Chondrocyte (in vitro differentiated cells): Measurements from ENCODE around the gene CALCA. TPM values are rescaled to one million over a fixed set of nuclear protein-coding genes. Genes with fewer than 3 reads are reported as not detected.
"Not testable (repeated sequence)": the region's sequence is repeated elsewhere in the genome, so short reads cannot be mapped to it uniquely, and the experiment has no call there.

Experiments used
- DNase-seq: peaks from one replicate; pipeline ENCODE4 v3.0.0; 2021; ENCODE audit warnings: mixed read lengths, low spot score
- H3K27ac Mint-ChIP-seq: one replicate; pipeline ENCODE4 v1.8.0; 2021; ENCODE audit warnings: mild to moderate bottlenecking, moderate library complexity, mixed read lengths; ENCODE audit not compliant: unreplicated experiment
- H3K27me3 Mint-ChIP-seq: 2 replicates; pipeline ENCODE4 v1.8.0; 2021; ENCODE audit warnings: low read depth, mixed read lengths
- H3K36me3 Mint-ChIP-seq: 2 replicates; pipeline ENCODE4 v1.8.0; 2021; ENCODE audit warnings: low read depth, mixed read lengths
- H3K4me1 Mint-ChIP-seq: 2 replicates; pipeline ENCODE4 v1.8.0; 2021; ENCODE audit warnings: low read depth, mild to moderate bottlenecking, mixed read lengths
- H3K4me3 Mint-ChIP-seq: one replicate; pipeline ENCODE4 v1.8.0; 2021; ENCODE audit warnings: mild to moderate bottlenecking, moderate library complexity, mixed read lengths; ENCODE audit not compliant: unreplicated experiment
- H3K9me3 Mint-ChIP-seq: 2 replicates; pipeline ENCODE4 v1.8.0; 2021; ENCODE audit warnings: low read depth, mixed read lengths
- long read RNA-seq: library from polyadenylated mRNA; stranded (forward); transcript quantifications from one replicate; pipeline ENCODE4 v2.0.0, GENCODE V29; 2021
- total RNA-seq: library from RNA; stranded (reverse); gene quantifications from 3 replicates; pipeline ENCODE4 v1.2.1, GENCODE V29; 2021
- TF ChIP-seq, protein P1 (sequence below): fragments of 200-600 bp; sonication (generic); IDR thresholded peaks from 2 replicates; pipeline ENCODE4 v1.5.0; 2021; ENCODE audit warnings: antibody characterized with exemption, mild to moderate bottlenecking, moderate library complexity

The CALCA gene, protein sequence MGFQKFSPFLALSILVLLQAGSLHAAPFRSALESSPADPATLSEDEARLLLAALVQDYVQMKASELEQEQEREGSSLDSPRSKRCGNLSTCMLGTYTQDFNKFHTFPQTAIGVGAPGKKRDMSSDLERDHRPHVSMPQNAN
- total RNA-seq: not detected in 3 replicates
- long read RNA-seq: 0 reads

GRCh38 chr11:14971865-14972580 lies at the start of gene CALCA:
Gene CALCA (minus strand): TSS chr11:14972351. CDS start chr11:14971192, 1,159 bp downstream.
- Mint-ChIP-seq H3K27me3 (peaks cover 82% of the 10 kb centered on the region), H3K4me1 (peaks cover 25% of the 10 kb centered on the region), H3K36me3 (peaks cover 3% of the 10 kb centered on the region), H3K27ac (no peak within 1 kb of the TSS), H3K4me3 (peak within 1 kb of the TSS; percentile 13), H3K9me3 (no peaks in the 10 kb centered on the region)
- DNase-seq: peak; percentile 58
- TF ChIP-seq, protein P1, sequence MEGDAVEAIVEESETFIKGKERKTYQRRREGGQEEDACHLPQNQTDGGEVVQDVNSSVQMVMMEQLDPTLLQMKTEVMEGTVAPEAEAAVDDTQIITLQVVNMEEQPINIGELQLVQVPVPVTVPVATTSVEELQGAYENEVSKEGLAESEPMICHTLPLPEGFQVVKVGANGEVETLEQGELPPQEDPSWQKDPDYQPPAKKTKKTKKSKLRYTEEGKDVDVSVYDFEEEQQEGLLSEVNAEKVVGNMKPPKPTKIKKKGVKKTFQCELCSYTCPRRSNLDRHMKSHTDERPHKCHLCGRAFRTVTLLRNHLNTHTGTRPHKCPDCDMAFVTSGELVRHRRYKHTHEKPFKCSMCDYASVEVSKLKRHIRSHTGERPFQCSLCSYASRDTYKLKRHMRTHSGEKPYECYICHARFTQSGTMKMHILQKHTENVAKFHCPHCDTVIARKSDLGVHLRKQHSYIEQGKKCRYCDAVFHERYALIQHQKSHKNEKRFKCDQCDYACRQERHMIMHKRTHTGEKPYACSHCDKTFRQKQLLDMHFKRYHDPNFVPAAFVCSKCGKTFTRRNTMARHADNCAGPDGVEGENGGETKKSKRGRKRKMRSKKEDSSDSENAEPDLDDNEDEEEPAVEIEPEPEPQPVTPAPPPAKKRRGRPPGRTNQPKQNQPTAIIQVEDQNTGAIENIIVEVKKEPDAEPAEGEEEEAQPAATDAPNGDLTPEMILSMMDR: no peak

- TF ChIP-seq, protein P1: no peak
- Mint-ChIP-seq H3K4me1 (no peaks in the 10 kb centered on the region), H3K9me3 (peaks cover 40% of the 10 kb centered on the region), H3K4me3 (no peak overlapping the region), H3K36me3 (peaks cover 2% of the 10 kb centered on the region), H3K27ac (no peak overlapping the region), H3K27me3 (peaks cover 2% of the 10 kb centered on the region)
- DNase-seq: no peak
Observed at GRCh38 chr11:15016200-15016599, 44.0 kb upstream of the CALCA start.

DNA sequence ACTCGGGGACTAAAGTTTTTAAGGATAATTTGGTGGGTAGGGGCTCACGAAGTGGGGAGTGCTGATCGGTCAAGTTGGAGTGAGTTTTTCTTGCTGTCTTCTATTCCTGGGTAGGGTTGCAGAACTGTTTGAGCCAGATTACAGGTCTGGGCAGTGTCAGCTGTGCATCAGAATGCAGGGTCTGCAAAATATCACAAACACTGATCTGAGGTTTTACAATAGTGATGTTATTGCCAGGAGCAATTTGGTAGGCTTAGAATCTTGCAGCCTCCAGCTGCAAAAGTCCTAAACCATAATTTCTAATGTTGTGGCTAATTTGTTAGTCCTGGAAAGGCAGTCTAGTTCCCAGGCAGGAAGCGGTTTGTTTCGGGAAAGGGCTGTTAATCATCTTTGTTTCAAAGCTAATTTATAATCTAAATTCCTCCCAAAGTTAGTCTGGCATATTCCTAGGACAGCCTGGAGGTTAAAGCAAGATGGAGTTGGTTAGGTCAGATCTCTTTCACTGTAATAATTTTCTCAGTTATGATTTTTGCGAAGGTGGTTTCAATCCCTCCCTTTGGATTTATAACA lies 39.7 kb upstream of the CALCA start:
- H3K4me1 Mint-ChIP-seq: no peaks in the 10 kb centered on the region

DNA sequence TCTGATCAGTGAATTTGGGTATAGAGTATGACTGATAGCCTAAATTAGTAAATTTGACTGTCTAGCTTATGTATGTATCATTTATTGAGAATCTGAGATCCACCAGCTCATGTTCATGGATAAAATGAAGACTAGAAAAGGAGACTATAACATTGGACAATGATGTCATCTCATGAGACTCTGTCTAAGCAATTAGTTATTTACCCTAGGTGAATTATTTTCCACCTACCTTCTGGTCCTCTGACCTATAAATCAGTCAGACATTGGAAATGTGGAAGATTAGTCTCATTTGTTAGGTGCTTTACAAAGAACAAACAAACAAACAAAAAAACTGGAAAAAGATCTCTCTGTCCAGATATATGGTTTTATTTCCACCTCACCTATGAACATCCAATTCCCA lies 38.7 kb upstream of the CALCA start:
- DNase-seq: no peak
- TF ChIP-seq, protein P1: no peak
- no peaks in the 10 kb centered on the region for H3K36me3 Mint-ChIP-seq
- no peak overlapping the region for H3K4me3 Mint-ChIP-seq
- peaks cover 16% of the 10 kb centered on the region for H3K27me3 Mint-ChIP-seq
- no peak overlapping the region for H3K27ac Mint-ChIP-seq
- no peaks in the 10 kb centered on the region for H3K4me1 Mint-ChIP-seq
- peaks cover 10% of the 10 kb centered on the region for H3K9me3 Mint-ChIP-seq

More for the DNA sequence above, 39.7 kb upstream of the CALCA start:
- no peak for DNase-seq
- Mint-ChIP-seq H3K9me3 (peaks cover 20% of the 10 kb centered on the region), H3K4me3 (no peak overlapping the region), H3K27ac (no peak overlapping the region), H3K27me3 (peaks cover 16% of the 10 kb centered on the region), H3K36me3 (no peaks in the 10 kb centered on the region)
- TF ChIP-seq, protein P1: no peak

DNA sequence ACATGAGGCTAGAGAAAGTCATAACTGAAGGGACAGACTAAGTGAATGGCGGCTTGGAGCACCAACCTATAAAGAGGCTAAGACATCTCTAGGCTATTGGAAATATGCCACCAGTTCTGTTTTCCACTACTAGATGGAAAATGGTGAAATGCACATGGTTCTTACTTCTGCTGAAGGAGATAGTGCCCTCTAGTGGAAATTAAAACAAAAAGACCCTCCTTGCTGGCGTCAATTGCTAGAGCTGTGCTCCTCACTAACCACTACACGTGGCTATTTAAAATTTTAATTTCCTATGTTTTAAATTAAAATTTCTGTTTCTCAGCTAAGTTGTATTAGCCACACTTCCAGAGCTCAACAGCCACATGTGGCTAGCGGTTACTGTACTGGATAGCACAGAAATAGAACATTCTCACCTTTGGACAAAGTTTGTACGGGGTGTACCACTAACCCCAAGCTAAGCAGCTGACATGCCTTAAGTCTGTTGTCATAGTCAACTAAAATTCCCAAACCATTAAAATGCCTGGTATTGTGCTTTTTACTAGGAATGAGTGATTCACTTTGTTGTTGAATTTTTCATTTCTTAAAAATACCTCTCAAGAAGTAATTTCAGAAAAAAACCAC lies 34.1 kb upstream of the CALCA start:
- no peak overlapping the region for H3K27ac Mint-ChIP-seq
- no peaks in the 10 kb centered on the region for H3K4me1 Mint-ChIP-seq

DNA sequence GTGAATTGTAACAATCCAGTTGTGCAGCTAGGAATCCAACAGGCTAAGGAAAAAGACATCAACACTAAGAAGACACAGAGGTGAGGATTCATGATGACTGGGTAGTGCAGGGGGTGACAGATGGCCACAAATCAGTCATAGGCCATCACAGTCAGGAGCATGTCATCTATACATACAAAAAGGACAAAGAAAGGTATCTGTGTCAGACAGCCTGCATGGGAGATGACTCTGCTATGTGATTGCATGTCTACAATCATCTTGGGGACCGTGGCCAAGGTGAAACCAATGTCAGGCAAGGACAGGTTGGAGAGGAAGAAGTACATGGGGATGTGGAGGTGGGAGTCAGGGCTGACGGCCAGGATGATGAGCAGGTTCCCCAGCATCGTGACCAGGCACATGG lies 16.0 kb upstream of the CALCA start:
- H3K9me3 Mint-ChIP-seq, H3K4me1 Mint-ChIP-seq, DNase-seq, H3K36me3 Mint-ChIP-seq, H3K27ac Mint-ChIP-seq, H3K4me3 Mint-ChIP-seq: not testable (repeated sequence)
- H3K27me3 Mint-ChIP-seq: peaks cover 12% of the 10 kb centered on the region

More for the DNA sequence above, 34.1 kb upstream of the CALCA start:
- Mint-ChIP-seq H3K36me3 (no peaks in the 10 kb centered on the region), H3K27me3 (peaks cover 29% of the 10 kb centered on the region), H3K4me3 (no peak overlapping the region), H3K9me3 (no peaks in the 10 kb centered on the region)
- no peak for DNase-seq
- TF ChIP-seq, protein P1: peak; percentile 72
